Caki2 (cell line): Measurements from ENCODE around the gene F2R. TPM values are rescaled to one million over a fixed set of nuclear protein-coding genes. Genes with fewer than 3 reads are reported as not detected.
A peak's percentile ranks its signal among the peaks of the same experiment; 100 is the strongest.

ENCODE experiments used
- DNase-seq: peaks from one replicate; pipeline ENCODE4 v3.0.0-alpha.2; 2015; ENCODE audit warnings: low read depth
- in situ Hi-C: cut with HindIII; loops from 2 replicates; pipeline ENCODE4 v1.10.0; 2016; ENCODE audit warnings: low sequenced_read_pairs, low pct_unique_long_range_greater_than_20kb, mixed read lengths
- total RNA-seq: library from RNA; depleted of rRNA; stranded (reverse); fragments of >200 nt; shearing (Covaris generic); gene quantifications from 2 replicates; pipeline ENCODE4 v1.2.3, GENCODE V29; 2014; ENCODE audit warnings: low replicate concordance

The F2R gene
- total RNA-seq, 1 experiment from 2014 or later, result 12.0 TPM

DNA sequence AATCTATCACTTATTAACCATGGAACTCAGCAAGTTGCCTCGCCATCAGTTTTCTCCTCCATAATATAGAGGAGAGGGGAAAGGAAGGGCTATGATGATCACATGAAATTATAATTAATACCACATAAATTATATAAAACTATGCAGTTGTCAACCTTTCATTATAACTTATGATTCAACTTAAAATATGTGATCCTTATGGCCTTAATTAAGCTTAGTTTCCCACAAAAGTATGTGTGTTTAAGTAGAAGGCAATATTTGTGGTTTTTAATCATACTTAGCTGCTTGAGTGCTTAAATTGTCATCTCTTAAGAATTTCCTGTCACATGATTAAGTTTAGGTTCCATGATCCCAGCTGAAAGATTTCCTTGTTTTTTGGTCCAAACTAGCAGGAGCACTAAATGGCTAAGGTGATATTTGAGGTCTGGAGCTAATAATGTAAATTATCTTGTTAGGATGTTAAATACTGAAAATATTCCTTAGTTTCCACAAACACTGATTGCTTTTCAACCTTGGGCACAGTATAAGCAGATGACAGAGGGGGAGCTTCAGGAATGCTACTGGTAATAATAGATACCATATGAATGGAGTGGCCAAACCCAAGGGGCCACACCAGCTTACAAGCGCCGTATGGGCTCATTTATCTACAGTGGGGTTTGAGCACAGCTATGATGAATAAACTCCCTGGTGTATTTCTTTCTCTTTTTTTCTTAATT lies 26.4 kb upstream of the F2R start:
- peak; percentile 63 for DNase-seq
- in situ Hi-C loops, result no loop called here

DNA sequence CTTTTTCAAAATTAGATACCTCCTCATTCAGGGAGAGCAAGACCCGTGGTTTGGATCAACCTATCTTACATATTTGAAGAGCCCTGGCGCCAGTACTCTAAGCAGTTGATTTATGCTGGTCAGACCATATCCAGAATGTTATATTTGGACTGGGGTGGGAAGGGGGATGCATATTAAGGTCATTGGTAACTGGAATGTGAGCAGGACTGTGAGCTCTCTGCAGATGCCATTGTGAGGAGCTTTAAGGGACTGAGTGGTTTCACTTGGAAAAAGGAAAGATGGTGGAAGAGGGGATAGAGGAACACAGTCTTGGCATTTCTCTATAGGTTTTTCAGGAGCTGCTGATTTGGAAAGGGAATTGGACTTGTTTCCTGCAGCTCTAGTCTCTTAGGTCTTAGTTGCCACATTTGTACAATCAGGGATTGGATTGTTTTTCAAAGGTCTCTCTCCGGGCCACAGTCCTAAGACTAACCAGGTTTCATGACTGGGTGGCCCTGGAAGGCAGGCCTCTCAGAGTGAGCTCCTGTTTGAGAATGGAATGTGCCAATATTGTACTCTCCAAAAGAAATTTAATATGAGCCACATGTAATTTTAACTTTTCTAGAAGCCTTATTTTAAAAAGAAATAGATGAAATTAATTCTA lies 25.8 kb upstream of the F2R start:
- in situ Hi-C loops, result no loop called here
- peak; percentile 3 for DNase-seq

DNA sequence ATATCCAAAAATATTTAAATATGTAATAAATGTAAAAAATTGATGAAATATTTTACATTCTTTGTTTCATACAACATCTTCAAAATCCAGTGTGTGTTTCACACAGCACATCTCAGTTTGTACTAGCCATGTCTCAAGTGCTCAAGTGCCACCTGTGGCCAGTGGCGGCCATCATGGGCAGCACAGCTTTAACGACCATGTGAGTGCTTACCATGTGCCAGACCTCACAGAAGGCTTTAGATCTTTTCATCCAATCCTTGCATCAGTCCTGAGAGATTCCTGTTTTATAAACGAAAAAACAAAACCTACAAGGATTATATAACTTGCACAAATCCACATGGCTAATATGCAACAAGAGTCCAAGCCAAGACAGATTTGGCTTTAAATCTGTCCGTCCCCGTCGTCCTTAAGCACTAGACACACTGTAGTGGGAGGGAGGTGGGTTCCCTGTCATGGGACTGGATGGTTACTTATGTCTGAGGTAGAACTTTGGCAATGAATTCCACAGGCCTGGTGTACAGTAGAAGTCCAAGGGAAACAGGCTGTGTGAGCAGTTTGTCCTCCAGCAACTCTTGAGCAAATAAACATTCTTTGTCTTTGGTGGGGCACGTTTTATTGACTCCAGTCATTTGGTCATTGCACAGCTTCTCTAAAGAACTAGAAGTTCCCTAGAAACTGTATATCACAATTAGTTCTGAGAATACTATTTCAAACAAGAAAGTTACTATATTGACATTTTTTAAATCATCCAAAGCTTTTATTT lies 25.0 kb upstream of the F2R start:
- in situ Hi-C loops, result no loop called here
- DNase-seq, result no peak

DNA sequence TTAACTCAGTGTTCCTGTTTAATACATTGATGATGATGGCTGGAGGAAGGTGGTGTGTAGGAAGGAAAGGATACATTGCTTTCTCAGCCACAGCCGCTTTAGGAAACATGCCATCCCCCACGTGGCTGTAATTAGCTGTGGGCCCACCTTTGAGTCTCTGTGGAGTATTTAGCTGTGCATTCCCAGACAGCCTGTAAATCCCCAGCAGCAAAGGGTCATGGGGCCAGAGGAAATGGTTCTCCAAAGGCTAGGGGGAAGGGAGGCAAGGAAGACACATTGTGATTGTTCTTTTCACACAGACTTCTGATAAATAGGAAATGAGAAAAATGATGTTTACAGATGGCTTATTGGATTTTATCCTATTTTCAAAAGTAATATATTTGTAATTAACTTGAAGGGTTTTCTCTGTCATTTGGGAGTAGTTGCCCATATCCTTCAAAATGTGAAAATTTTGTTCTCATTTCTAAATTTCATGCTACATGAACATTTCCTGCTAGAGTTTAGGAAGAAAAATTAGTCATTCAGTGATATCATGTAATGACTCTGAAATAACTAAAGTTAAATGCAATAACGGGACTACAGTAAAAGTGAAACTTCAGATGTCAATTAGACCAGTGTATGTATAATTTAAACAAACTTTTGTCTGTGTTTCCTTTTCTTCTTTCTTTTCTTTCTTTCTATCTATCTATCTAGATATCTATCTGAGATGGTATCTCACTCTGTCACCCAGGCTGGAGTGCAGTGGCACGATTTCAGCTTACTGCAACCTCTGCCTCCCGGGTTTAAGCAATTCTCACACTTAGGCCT lies 24.3 kb upstream of the F2R start:
- DNase-seq, result no peak

DNA sequence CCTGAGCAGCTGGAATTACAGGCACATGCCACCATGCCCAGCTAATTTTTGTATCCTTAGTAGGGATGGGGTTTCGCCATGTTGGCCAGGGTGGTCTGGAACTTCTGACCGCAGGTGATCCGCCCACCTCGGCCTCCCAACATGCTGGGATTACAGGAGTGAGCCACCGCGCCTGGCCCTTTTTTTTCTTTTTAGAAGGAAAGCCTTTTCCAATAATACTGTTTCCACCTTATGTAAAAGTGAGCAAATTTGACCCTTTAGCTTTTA lies 23.7 kb upstream of the F2R start:
- DNase-seq, result no peak
- in situ Hi-C loops, result no loop called here

More for the DNA sequence above, 24.3 kb upstream of the F2R start:
- in situ Hi-C loops, result no loop called here

DNA sequence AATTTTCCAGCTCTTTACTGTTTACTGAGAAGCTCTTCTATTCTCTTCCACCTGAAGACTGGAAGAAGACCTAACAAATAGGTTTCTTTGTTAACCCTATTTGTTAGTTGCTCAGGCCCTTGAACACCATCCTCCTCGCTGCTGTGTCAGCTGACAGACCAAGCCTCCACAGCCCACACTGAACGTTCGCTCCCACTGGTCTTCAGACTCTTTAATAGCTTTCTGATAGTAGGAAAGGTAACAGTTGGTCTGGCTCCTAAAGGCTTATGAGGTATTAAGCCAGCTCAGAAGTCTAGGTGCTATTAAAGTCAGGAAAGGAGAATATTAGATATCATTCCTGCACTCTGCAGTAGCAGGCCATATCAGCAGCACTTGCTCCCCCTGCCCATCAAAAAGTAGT lies 23.3 kb upstream of the F2R start:
- in situ Hi-C loops, result no loop called here
- no peak for DNase-seq

DNA sequence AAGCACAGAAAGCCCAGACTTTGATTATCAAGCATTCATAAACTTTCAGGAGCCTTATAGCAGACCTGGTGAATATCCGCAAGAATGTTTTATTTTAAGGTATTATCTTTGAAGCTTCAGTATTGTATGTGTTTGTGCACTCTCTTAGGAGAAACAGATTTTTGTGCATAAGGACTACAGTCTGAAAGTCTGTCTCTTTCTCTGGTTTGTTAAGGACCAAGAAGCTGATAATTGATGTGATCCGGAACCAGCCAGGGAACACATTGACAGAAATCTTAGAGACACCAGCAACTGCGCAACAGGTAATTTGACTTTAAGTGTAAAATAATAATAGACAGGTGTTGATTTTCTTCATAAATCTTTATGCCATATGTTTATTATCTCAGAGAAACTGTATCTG lies 22.8 kb upstream of the F2R start:
- in situ Hi-C loops, result no loop called here
- no peak for DNase-seq

DNA sequence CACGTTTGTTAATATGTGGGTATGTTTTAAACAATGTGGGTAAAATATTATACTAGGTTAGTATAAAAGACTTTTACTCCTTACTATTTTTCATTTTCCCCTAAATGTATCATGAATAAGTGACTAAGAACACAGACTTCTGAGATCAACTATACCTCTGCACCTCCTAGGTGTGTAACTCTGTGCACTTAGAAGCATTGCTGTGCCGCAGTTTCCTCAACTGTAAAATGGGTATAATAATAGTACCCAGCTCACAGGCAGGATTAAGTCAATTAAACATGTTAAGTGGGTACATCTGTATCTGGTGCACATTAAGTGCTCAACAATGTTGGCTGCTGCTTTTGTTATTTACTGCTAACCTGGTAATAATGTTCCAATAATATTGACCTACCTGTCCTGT lies 21.6 kb upstream of the F2R start:
- DNase-seq, result no peak
- in situ Hi-C loops, result no loop called here

DNA sequence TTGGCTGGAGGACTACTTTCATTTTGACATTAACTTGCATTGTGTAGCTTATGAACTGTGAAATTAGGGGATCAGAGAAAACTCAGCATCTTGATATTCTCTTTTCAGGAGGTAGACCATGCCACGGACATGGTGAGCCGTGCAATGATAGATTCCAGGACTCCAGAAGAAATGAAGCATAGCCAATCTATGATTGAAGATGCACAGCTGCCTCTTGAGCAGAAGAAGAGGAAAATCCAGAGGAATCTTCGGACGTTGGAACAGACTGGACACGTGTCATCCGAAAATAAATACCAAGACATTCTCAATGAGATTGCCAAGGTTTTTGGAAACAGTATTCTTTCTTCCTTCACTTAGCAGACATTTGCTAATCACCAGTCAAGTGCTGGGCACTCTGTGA lies 20.6 kb upstream of the F2R start:
- DNase-seq, result no peak
- in situ Hi-C loops, result no loop called here

DNA sequence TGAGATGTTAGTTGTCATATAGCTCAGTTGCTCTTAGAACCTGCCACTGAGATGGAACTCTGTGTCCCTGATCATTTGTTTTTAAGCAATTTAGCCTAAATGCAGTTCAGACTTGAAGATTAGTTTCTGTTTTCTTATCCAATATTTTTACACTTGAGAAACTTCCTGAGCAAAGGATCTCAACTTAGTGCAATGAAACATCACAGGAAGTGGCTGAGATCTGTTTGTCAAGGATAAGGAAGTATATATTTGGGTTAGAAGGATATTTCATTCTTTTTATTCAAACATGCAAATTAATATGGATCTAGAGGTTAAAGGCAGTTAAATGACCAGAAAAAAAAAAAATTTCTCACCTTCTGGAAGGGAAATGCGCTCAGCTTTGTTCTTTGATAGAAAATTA lies 19.7 kb upstream of the F2R start:
- in situ Hi-C loops, result no loop called here
- DNase-seq, result no peak

DNA sequence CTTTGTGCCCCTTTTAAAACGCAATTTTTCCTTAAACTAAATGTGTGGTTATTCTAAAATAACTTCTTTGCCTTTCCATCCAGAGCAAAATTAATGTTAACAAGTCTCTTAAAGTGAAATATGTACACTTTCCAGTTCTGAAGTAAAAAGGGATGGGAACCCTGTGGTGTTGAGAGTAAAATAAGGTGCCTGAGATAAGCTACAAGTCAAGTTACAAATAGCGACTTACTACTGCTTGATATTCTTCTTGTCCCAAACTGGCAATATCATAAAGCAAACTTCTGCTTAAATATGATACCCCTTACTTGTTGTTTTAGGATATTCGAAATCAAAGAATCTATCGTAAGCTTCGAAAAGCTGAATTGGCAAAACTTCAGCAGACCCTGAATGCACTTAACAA lies 18.3 kb upstream of the F2R start:
- no peak for DNase-seq
- in situ Hi-C loops, result no loop called here

DNA sequence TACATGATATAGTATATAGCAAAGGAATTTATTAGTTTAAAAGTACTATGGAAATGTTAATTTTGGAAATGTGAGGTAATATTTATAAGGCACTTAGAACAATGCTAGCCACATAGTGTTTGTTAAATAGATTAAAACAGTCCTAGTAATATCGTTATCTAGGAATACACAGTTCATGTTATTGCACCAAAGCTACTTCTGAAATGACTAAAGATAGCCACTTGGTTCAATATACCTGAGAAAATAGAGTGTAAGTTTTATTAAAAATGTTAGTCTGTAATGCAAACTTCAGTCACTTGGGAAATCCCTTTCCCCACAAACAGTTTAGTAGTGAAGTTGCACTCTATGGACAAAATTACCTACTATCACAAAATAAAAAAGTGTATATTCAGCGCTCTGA lies 15.4 kb upstream of the F2R start:
- in situ Hi-C loops, result no loop called here
- no peak for DNase-seq

DNA sequence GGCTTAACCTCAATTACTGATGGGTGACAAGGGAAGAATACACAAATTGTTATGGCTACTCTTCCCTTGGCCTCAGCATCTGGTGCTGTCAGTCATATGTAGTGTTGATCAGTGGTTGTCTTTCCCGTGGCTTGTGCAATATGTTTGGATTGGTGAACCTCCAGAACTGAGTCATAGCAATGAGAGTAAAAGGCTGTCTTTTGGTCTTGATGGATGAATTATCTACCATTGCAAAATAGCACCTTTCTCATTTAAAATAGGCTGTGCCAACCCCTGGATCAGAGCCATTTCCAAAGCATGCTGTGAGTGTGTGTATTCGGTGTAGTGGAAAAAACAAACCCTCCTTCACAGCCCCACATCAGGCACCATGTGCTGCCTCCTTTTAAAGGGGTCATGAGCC lies 14.6 kb upstream of the F2R start:
- in situ Hi-C loops, result no loop called here
- peak; percentile 54 for DNase-seq

DNA sequence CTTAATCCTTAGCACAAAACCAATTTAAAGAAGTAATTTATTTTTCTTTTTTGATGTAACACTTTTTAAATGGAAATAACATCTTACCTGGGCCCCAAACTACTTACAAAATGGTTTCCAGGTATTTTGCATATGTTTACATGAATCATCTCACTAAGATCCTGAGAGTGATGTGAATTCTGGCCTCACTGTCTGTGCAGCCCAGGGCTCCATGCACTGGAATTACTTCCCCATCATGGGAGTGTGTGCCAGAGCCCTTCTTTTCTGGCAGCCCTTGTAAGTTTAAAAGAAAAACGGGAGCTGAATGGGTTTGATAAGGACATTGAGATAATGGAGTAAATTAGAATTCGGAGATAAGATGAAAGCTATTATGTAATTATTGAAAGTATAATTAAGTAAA lies 12.2 kb upstream of the F2R start:
- in situ Hi-C loops, result no loop called here
- DNase-seq, result no peak

DNA sequence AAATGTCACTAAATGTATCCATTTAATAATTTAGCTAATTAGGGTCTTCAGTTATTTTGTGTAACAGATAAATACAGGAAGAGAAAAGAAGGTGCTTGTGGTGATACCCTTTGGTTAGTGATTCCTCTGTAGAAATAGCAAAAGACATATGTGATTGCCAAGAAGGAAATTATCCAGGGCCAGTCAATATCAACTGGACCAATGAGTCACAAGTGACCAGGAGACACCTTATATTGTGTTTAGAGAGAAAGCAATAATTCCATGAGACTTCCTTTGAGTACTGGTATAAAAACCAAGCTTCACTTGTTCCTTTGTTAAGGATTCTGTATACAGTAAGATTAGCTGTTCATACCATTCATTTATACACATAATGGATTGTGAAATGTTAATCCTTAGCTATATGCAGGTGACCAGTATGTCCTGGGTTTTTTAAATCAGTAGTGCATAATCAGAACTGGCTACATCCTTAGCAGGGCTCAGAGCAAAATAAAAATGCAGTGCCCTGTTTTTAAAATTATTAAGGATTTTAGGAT lies 11.7 kb upstream of the F2R start:
- in situ Hi-C loops, result no loop called here
- no peak for DNase-seq

DNA sequence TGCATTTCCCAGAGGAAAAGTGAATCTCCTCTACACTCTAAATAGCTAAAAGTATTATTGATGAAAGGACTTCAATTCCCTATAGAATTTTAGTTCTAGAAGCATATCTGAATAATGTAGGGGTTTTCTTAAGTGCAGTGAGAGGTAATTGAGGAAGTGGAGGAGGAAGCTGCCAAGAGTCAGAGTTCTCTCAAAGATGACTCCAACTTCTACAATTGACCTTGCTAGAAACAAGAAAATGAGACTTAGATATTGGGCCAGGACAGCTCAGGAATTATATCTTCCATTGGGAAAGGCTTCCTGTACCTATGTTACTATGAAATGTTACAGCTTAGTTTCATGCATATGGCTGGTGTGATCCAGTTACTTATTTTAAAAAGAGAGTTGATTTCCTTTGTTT lies 10.4 kb upstream of the F2R start:
- DNase-seq, result no peak
- in situ Hi-C loops, result no loop called here

DNA sequence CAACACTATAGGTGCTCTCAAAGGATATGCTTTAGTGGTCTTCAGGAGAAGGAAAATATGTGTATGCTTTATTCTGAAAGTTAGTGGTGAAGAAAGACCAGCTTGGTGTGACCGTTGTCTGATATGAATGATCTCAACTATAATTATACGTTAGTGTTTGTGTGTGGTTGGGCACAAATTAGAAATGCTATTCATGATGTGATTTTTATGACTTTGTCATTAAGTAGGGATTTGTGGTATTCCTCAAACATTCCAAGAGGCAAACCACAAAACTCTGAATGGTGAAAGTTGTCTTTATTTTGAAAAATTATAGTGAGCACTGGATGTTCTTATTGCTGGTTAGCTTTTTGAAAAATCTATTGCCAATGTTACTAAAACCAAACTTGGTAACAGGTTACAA lies 6.2 kb upstream of the F2R start:
- in situ Hi-C loops, result no loop called here
- peak; percentile 27 for DNase-seq

DNA sequence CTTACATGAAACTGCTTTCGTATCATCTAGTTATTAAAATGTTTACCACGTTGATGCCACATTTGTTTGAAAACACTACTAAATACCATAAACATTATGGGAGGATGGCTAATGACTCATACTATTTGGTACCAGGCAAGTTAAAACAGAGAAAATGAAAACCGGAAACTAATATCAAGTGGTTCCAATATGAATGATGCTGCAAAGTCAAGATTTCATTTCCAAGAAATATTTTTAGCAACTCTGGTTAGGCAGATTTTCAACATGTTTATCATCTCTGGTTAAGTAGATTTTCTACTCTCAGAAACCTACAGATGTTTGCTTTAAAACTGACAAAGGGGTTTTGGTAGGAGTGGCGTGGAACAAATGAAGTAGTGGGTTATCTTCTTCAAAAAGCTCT lies 4.9 kb upstream of the F2R start:
- in situ Hi-C loops, result no loop called here
- no peak for DNase-seq
